Hematopoietic multipotent progenitor cell treated with erythropoietin and hydrocortisone succinate and interleukin-3 and kit ligand, for 17 days (in vitro differentiated cells): ENCODE measurements around the gene RRP7A.
"Not testable (repeated sequence)": the region's sequence is repeated elsewhere in the genome, so short reads cannot be mapped to it uniquely, and the experiment has no call there.

Experiments used
- DNase-seq: peaks from one replicate; pipeline ENCODE4 v3.0.0-alpha.2; 2015; ENCODE audit warnings: low spot score

Gene RRP7A

GRCh38 chr22:42536166-42536565, 16.6 kb upstream of the RRP7A start:
- DNase-seq, result no peak

GRCh38 chr22:42535082-42535731, 15.6 kb upstream of the RRP7A start:
- not testable (repeated sequence) for DNase-seq

DNA sequence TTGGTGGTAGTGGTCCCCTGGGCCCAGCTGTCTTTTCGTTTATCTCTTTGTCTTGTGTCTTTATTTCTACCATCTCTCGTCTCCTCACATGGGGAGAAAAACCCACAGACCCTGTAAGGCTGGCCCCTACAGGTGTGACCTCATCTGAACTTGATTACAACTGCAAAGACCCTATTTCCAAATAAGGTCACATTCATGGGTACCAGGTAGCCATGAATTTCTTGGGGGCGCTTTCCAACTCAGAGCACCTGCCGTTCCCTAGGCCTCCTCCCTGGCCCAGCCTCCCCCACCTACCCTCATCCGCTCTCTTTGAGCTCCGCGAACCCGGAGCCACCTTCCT, 14.0 kb upstream of the RRP7A start:
- DNase-seq, result no peak

DNA sequence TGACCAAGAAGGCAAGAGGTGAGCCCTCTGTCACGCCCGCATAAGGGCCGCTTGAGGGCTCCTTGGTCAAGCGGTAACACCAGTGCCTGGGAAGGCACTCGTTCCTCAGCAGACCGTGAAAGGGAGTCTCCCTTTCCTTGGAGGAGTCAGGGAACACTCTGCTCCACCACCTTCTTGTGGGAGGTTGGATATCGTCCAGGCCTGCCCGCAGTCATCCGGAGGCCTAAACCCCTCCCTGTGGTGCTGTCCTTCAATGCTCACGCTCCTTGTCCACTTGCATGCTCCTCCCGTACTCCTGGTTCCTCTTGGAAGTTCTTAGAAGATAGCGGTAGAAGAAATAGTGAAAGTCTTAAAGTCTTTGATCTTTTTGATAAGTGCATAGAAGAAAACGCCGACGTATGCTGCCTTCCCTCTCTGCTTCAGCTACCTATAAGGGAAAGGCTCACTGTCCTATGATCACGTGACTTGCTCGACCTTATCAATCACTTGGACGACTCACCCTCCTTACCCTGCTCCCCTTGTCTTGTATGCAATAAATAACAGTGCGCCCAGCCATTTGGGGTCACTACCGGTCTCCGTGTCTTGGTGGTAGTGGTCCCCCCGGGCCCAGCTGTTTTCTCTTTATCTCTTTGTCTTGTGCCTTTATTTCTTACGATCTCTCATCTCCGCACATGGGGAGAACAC, 11.9 kb upstream of the RRP7A start:
- DNase-seq, result not testable (repeated sequence)

GRCh38 chr22:42529435-42529834, 9.8 kb upstream of the RRP7A start:
- not testable (repeated sequence) for DNase-seq

DNA sequence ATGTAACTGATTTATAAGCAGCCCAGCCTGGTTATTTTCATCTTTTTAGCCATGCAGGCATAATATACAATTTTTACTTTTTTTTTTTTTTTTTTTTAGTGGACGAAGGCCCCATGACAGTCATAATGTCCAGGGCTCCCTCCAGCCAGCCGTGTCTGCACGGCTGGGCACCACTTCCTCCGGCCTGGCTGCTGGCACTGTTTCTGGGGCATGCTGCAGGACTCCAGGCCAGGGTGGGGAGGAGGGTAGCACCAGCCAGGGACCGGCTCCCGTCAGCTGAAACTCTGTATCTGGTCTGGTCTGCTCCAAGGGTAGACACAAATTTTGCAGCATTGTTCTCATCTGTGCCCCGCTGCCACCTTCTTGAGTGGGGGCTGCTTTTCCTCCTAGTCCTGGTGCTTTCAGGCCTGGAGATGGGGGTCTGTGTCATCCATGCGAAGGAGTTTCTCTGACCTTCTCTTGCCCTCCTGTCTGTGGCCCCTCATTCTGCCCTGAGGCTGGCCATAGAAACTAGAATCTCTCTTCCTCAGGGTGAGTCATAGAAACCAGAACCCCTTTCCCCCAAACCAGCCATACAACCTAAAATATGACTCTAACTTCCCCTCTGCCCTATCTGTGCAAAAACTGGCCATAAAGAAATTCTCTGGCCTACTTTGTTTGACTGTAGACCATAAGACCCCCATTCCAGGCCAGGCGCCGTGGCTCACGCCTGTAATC, 9.2 kb upstream of the RRP7A start:
- DNase-seq, result no peak

DNA sequence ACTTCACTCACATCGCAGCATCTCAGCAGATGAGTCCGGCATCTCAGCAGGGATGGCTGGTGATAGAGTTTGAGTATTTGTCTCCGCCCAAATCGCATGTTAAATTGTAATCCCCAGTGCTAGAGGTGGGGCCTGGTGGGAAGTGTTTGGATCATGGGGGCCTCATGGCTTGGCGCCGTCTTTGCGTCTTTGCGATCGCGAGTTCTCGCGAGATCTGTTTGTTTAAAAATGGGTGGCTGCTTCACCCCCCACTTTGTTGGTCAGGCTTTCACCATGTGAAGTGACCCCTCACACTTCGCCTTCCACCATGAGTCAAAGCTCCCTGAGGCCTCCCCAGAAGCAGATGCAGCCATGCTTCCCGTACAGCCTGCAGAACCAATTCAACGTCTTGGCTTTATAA, 3.0 kb upstream of the RRP7A start:
- no peak for DNase-seq

DNA sequence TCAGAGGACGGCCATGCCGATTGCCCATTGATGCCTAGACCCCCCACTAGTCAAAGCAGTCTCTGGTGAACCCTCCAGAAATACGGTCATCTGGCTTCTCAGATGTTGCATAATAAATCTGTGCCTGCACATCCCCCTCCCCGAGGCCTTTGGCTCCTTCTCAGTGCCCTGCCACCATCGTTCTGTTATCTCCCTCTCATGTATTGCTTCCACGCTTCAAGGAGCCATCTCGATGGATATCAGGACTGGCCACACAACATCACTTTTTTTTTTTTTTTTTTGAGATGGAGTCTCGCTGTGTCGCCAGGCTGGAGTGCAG, 1.6 kb upstream of the RRP7A start:
- no peak for DNase-seq

DNA sequence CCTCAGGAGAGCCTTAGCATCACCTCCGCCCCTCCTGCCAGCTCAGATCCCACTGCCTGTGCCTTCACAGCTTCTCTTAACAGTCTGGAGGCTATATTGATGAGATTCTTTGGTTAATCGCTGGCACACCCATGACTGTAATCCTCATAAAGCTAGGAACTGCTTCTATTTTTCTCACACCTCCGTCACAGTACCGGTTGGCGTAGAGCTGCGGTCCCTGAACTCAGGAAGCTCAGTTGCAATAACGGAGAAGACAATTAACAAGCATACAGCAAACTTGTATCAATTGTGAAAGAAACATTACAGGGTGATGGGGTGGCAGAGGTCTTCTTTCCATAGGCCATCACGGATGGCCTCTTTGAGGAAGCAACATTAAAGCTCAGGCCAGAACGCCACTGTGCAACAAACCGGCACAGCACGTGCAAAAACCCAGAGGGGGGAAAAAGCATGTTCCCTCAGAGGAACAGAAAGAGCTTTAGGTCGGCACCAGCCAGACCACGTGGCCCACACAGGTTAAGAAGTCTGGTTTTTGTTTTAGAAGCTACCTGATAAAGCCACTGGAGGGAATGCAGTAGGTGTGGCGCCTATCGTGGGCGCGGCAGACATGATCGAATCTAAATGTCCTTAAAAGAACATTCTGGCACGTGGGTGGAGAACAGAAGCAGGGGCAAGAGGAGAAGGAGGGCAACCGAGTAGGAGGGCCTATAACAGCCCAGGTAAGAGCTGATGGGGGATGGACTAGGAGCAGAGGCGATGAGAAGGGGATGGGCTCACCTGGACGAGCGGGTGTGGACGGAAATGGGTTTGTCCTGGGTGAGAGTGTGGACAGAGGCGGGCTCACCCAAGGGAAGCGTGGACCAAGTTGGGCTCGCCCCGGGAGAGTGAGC, 715 bp downstream of the RRP7A start:
- not testable (repeated sequence) for DNase-seq

DNA sequence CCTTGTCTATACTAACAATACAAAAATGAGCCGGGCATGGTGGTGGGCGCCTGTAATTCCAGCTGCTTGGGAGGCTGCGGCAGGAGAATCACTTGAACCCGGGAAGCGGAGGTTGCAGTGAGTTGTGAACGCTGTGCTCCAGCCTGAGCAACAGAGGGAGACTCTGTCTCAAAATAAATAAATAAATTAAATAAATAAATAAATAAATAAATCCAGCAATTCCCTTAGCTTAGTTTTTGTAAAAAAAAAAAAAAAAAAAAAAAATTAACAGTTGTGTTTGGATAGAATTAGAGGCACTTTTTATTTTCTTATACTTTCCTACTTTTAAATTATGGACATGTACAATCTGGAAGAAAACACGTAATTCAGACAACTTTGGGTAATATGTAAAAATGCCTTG, 2.5 kb downstream of the RRP7A start:
- DNase-seq, result not testable (repeated sequence)

DNA sequence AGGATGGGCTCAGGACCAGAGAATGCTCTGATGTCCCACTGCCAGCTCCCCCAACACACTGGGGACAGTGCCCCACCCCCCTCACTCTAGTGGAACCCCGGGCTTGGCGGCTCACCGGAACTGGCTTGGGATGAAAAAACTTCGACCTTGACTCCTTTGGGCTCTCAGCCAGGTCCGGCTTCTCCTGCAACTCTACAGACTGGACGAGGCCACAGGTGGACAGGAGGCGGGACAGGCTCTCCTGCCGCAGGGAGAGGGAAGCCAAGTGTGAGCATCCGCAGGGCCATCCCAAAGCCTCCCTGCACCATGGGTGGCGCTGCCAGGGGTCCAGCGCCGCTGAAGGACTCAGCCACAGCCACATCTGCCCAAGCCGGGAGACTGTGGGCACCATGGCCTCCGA, 3.7 kb downstream of the RRP7A start:
- DNase-seq, result no peak

DNA sequence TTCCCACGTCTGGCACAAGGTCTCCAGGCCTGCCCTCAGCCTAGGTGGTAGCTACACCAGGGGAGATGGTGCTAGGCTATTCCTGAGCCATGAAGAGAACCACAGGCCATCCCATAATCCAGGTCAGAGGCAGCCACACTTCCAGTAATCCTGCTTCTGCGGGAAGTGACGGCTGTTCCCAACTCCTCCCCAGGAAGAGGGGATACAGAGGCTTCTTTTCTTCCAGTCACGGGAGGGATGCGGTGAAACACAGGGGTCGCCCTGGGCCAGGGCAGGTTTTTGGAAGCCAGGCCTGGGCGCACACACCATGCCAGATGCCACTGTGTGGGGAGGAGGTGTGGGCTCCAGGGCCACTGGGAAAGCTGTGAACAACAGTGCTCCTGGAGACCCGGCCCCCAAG, 4.3 kb downstream of the RRP7A start:
- not testable (repeated sequence) for DNase-seq

DNA sequence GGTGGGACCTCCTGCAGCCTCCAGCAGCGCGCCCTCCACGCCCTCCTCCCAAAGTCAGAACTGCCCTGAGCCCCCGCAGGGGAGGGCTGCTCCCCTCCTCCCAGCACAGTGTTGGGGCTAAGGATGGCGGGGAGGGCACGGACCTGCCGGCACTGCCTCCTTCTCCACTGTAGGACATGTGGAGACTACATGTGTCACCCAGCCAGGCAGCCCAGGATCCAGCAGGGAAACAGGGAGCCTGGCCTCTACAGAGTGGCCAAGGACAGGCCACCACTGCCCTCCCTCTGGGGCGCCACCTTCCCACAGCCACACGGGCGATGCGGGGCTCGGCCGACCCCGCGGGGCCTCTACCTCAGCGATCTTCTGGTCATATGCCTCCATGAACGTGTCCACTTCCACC, 5.3 kb downstream of the RRP7A start:
- not testable (repeated sequence) for DNase-seq

DNA sequence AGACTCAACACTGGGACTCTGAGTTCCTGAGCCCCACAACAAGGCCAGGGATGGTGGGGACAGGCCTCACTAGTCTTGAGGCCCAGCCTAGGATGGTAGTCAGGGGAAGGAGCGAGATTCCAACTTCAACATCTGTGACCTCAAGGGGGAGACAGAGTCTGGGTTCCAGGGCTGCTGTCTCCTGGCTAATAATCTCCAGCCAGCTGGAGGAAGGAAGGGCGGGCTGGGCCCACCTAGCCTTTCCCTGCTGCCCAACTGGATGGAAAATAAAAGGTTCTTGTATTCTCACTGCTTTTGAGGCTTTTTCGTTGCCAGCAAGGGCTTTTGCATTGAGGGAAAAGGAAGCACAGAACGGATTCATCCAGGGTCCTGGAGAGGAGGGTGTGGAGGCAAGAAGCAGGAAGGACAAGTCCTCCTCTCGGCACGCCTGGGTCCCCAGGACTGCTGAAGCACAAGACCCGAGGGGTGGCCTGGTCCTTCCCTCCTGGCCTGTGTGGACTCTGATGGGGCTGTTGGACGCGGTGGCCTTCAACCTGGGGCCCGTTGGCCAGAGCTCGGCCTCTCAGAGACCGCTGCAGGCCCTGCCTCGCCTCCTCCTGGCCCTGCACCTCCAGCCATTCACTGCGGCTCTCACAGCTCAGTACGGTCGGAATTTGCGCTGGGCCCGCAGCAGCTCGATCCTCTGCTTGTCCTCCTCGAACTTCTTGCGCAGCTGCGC, 7.2 kb downstream of the RRP7A start:
- DNase-seq, result not testable (repeated sequence)

DNA sequence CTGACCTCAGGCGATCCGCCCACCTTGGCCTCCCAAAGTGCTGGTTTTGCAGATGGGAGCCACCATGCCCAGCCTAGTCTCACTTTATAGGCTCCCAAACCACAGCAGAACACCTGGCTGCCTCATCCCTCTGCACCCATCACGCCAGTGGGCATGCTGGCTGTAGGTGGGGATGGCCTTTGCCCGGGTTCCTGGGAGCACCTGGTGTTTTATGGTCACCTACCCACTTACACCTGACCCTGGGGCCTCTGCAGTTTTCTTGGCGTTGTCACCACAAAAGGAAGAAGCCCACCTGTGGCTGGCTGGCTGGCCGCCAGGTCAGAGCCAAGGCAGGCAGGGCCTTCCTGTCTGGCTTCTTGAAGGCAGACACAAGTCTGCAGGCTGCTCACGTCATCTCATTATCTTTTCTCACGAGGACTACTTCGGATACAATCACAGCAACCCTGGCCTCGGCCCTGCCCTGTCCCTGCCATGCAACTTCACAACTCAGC, 8.2 kb downstream of the RRP7A start:
- DNase-seq, result no peak

DNA sequence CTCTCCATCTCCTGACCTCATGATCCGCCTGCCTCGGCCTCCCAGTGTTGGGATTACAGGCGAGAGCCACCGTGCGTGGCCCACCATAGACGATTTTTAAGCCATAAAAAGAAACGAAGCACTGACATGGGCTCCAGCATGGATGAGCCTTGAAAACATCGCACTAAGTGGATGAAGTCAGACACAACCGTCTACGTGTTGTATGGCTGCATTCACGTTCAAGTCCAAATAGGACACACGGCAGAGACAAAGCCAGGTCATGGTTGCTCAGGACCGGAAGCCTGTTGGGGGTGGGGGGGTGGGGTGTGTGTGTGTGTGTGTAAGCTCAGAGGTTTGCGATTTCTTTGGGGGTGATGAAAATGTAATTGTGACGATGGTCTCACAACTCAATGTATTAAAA, 10.0 kb downstream of the RRP7A start:
- no peak for DNase-seq

DNA sequence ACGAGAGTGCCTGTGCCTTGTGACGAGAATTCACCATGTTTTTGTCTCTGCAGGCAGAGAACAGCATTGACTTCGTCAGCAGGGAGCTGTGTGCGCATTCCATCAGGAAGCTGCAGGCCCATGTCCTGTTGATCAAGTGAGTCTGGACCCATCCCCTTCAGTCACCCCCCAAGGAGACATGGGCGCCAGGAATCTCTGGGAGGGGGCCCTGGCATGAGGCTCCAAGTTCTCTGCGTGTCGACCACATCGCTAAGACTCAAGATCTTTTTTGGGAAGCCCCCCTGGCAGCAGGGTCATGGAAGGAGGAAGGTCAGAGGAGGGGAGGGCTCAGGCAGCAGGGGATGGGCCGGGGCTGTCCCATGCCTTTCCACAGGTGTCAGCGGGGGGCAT, 10.6 kb downstream of the RRP7A start:
- DNase-seq, result not testable (repeated sequence)

DNA sequence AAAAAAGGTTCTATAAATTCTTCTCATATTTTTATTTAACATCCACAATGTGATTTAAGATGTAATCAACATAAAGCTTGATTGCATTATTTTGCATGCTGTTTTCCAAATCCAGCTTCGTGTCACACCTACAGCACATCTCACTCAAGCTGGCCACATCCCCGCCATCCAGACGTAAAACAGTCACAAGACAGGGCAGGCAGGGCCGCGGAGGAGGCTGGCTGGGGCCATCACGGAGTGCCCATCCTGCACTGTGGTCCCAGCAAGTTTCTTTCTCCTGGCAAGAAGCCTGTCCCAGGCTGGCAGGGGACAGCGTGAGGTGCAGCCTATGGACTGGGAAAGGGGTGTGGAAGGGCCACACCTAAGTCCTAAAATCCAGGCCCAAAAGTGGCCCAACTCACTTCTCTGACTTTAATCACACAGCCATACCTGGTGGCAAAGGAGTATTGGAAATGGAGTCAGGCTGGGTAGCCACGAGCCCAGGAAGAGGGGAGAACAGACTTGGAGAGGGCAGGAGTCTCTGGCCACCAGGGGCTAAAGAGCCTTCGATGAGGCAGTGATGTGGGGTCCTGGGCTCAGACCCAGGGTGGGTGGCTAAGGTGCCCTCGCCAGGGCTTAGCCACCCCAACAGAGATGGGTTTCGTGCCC, 11.1 kb downstream of the RRP7A start:
- DNase-seq, result not testable (repeated sequence)

DNA sequence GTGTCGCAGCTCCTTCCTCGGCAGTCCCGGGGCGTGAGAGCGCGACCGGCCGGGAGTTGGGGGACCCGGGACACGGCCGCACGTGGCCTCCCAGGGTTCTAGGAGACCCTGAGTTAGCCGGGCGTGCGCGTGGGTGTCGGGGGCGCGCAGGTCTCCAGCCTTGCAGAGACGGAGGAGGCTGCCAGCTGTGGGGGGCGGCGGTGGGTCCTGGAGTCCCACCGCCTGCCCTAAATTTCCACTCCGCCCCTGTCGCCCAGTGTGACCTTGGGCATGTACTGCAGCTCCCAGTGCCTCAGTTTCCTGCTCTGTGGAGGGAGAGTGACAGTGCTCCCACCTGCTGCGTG, 18.8 kb downstream of the RRP7A start:
- DNase-seq, result no peak

- DNase-seq, result peak; percentile 81
These were observed 19.3 kb downstream of the RRP7A start for GRCh38 chr22:42500161-42500835.

DNA sequence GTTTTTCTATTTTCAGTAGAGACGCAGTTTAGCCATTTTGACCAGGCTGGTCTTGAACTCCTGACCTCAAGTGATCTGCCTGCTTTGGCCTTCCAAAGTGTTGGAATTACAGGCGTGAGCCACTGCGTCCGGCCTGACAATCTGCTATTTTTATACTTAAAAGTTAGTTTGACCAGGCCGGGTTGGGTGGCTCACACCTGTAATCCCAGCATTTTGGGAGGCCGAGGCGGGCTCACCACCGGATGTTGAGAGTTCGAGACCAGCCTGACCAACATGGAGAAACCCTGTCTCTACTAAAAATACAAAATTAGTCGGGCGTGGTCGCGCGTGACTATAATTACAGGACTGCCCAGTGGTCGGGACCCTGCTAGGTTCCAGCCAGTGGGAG, 19.8 kb downstream of the RRP7A start:
- DNase-seq, result not testable (repeated sequence)
